Esophagus squamous epithelium (tissue), 4 donors: ENCODE measurements around the gene ZIC4.

Source experiments
- CTCF ChIP-seq, 6 experiments: fragments of 450-650 bp in 4 of 6; fragments of 200-600 bp in 2 of 6; sonication (generic) in 2 of 6; IDR thresholded peaks; one replicate each; pipeline ENCODE4 v1.5.1; 2016 to 2019; ENCODE audit warnings: antibody characterized with exemption in 6 of 6, mild to moderate bottlenecking in 4 of 6, moderate library complexity in 4 of 6
- POLR2A ChIP-seq, 4 donors: fragments of 450-650 bp; IDR thresholded peaks; one replicate each; pipeline ENCODE4 v1.6.1; 2017; ENCODE audit warnings: antibody characterized with exemption in 4 of 4, mild to moderate bottlenecking in 4 of 4, moderate library complexity in 3 of 4

DNA sequence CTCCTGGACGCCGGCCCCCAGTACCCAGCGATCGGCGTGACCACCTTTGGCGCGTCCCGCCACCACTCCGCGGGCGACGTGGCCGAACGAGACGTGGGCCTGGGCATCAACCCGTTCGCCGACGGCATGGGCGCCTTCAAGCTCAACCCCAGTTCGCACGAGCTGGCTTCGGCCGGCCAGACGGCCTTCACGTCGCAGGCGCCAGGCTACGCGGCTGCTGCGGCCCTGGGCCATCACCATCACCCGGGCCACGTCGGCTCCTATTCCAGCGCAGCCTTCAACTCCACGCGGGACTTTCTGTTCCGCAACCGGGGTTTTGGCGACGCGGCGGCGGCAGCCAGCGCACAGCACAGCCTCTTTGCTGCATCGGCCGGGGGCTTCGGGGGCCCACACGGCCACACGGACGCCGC lies 3.8 kb upstream of the ZIC4 start:
- TF ChIP-seq CTCF (IDR thresholded peaks at IDR 0.05) (no peak), POLR2A (IDR thresholded peaks at IDR 0.05) (no peak)
